ENCODE results near the gene OCIAD2. TPM values are rescaled to one million over a fixed set of nuclear protein-coding genes. Genes with fewer than 3 reads are reported as not detected.

OCIAD2 gene
- total RNA-seq, 1 experiment from 2014 or later = 255 TPM

Other genes with a start within 250 kb of the OCIAD2 start
- gene FRYL, start 126.5 kb downstream of the OCIAD2 start, total RNA-seq (2014; rRNA removed) = 29.9 and 31.3 TPM in 2 replicates
- 52.6 and 61.0 TPM in 2 replicates for gene OCIAD1, start 75.7 kb downstream of the OCIAD2 start, total RNA-seq (2014; rRNA removed)
- gene CWH43, start 79.5 kb upstream of the OCIAD2 start, total RNA-seq (2014; rRNA removed) = 2.2 and 3.0 TPM in 2 replicates